Measurements from ENCODE around the gene CRYBG1. TPM values are rescaled to one million over a fixed set of nuclear protein-coding genes. Genes with fewer than 3 reads are reported as not detected.

CRYBG1 gene
- total RNA-seq, 1 experiment from 2014 or later = 2.9 TPM

DNA sequence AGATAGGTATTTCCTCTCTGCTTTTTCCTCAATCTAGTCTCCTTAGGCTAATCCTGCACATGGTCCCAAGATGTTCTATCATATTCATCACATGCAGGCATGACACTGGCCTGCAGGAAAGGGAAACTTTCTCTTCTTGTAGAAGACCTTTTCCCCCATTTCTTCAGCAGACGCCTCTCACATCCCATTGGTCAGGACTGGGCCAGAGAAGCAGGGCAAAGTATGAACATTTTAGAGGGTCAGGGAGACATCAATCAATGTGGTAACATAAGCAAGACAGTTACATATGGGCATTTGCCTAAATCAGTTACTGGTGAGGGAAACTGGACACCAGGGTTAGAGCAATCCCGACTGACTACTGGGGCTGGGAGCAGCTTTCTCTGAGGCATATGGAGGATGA lies 90.1 kb downstream of the CRYBG1 start:
- Histone ChIP-seq H3K4me1 (ENCODE audit: insufficient read depth, low read length, poor library complexity, severe bottlenecking) (peaks cover 4% of the 10 kb centered on the region), H3K27me3 (replicated peaks; ENCODE audit: insufficient read depth, low read depth, low read length, poor library complexity) (peaks cover 5% of the 10 kb centered on the region), H3K4me3 (ENCODE audit: low read depth, low read length, poor library complexity, severe bottlenecking) (no peak overlapping the region), H3K27ac (ENCODE audit: low read depth, low read length, poor library complexity, severe bottlenecking) (no peak overlapping the region), H3K9me3 (ENCODE audit: low read depth, low read length, poor library complexity, severe bottlenecking) (no peaks in the 10 kb centered on the region), H3K36me3 (ENCODE audit: insufficient read depth, low read length, poor library complexity, severe bottlenecking) (no peaks in the 10 kb centered on the region)
- no TSS peak for BruUV-seq (replicated peaks)
- TF ChIP-seq, protein P1, sequence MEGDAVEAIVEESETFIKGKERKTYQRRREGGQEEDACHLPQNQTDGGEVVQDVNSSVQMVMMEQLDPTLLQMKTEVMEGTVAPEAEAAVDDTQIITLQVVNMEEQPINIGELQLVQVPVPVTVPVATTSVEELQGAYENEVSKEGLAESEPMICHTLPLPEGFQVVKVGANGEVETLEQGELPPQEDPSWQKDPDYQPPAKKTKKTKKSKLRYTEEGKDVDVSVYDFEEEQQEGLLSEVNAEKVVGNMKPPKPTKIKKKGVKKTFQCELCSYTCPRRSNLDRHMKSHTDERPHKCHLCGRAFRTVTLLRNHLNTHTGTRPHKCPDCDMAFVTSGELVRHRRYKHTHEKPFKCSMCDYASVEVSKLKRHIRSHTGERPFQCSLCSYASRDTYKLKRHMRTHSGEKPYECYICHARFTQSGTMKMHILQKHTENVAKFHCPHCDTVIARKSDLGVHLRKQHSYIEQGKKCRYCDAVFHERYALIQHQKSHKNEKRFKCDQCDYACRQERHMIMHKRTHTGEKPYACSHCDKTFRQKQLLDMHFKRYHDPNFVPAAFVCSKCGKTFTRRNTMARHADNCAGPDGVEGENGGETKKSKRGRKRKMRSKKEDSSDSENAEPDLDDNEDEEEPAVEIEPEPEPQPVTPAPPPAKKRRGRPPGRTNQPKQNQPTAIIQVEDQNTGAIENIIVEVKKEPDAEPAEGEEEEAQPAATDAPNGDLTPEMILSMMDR (conservative IDR thresholded peaks at IDR 0.05; ENCODE audit: low read depth, low read length) = no peak
- TF ChIP-seq EZH2 (IDR thresholded peaks at IDR 0.05; ENCODE audit: borderline replicate concordance, low read depth, low read length, poor library complexity, severe bottlenecking) = no peak
- DNase-seq (ENCODE audit: low spot score) = no peak
- CTCF ChIA-PET = no interaction called here
- intact Hi-C loops (cut with micrococcal nuclease; ENCODE audit: unreplicated experiment) = no loop called here
- POLR2A ChIA-PET (ENCODE audit: low non-redundant PET) = no interaction called here

DNA sequence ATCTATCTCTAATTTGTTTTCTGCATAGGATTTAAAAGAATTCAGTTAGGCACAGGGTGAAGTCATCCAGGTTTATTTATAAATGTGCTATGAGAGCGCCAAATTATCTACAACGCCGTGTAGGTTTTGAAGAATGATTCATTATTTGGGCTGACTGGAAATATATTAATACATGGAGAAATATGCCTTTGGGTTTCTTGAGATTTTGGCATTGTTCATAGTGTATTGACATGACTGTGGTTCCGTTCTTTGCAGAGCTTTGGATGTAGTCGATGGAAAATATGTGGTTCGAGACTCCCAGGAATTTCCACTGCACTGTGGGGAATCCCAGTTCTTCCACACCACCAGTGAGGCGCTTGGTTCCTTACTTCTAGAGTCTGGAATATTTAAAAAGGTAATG lies 90.9 kb downstream of the CRYBG1 start:
- no TSS peak for BruUV-seq (replicated peaks)
- peaks cover 4% of the 10 kb centered on the region for H3K4me1 ChIP-seq (ENCODE audit: insufficient read depth, low read length, poor library complexity, severe bottlenecking)
- no peak overlapping the region for H3K4me3 ChIP-seq (ENCODE audit: low read depth, low read length, poor library complexity, severe bottlenecking)
- peaks cover 5% of the 10 kb centered on the region for H3K27me3 ChIP-seq (replicated peaks; ENCODE audit: insufficient read depth, low read depth, low read length, poor library complexity)
- DNase-seq (ENCODE audit: low spot score) = no peak
- TF ChIP-seq, protein P1 (conservative IDR thresholded peaks at IDR 0.05; ENCODE audit: low read depth, low read length) = no peak
- no peak for TF ChIP-seq EZH2 (IDR thresholded peaks at IDR 0.05; ENCODE audit: borderline replicate concordance, low read depth, low read length, poor library complexity, severe bottlenecking)
- no peaks in the 10 kb centered on the region for H3K36me3 ChIP-seq (ENCODE audit: insufficient read depth, low read length, poor library complexity, severe bottlenecking)
- no peak overlapping the region for H3K27ac ChIP-seq (ENCODE audit: low read depth, low read length, poor library complexity, severe bottlenecking)
- CTCF ChIA-PET = no interaction called here
- intact Hi-C loops (cut with micrococcal nuclease; ENCODE audit: unreplicated experiment) = no loop called here
- no peaks in the 10 kb centered on the region for H3K9me3 ChIP-seq (ENCODE audit: low read depth, low read length, poor library complexity, severe bottlenecking)
- POLR2A ChIA-PET (ENCODE audit: low non-redundant PET) = no interaction called here

DNA sequence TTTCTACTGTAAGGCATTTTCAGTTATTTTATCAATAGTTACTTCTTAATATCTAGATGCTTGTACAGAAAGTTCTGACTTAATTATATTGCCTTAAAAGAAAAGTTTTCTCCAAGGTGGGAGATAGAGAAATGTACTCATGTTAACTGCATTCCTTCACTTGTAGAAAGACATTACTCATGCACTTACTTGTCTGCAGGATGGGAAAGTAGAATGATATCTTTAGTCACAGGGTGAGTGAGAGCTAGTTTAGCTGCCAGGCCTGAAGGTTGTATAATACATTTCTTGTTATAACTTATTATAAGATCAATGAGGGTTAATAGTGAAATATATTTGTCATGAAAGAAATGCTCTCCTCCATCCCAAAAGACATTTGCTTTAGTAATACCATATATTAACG lies 92.1 kb downstream of the CRYBG1 start:
- no TSS peak for BruUV-seq (replicated peaks)
- ChIA-PET CTCF (no interaction called here), POLR2A (ENCODE audit: low non-redundant PET) (no interaction called here)
- Histone ChIP-seq H3K9me3 (ENCODE audit: low read depth, low read length, poor library complexity, severe bottlenecking) (no peaks in the 10 kb centered on the region), H3K36me3 (ENCODE audit: insufficient read depth, low read length, poor library complexity, severe bottlenecking) (no peaks in the 10 kb centered on the region), H3K4me3 (ENCODE audit: low read depth, low read length, poor library complexity, severe bottlenecking) (no peak overlapping the region), H3K27me3 (replicated peaks; ENCODE audit: insufficient read depth, low read depth, low read length, poor library complexity) (peaks cover 5% of the 10 kb centered on the region), H3K27ac (ENCODE audit: low read depth, low read length, poor library complexity, severe bottlenecking) (no peak overlapping the region), H3K4me1 (ENCODE audit: insufficient read depth, low read length, poor library complexity, severe bottlenecking) (no peaks in the 10 kb centered on the region)
- TF ChIP-seq, protein P1 (conservative IDR thresholded peaks at IDR 0.05; ENCODE audit: low read depth, low read length) = no peak
- no peak for TF ChIP-seq EZH2 (IDR thresholded peaks at IDR 0.05; ENCODE audit: borderline replicate concordance, low read depth, low read length, poor library complexity, severe bottlenecking)
- intact Hi-C loops (cut with micrococcal nuclease; ENCODE audit: unreplicated experiment) = no loop called here
- DNase-seq (ENCODE audit: low spot score) = no peak

All from A673 (cell line).